Right forelimb (tissue), 1 donor: ENCODE measurements around the gene FSIP1.

ENCODE experiments used
- DNase-seq: peaks from one replicate; pipeline ENCODE4 v3.0.0-alpha.2; 2018

The FSIP1 gene

DNA sequence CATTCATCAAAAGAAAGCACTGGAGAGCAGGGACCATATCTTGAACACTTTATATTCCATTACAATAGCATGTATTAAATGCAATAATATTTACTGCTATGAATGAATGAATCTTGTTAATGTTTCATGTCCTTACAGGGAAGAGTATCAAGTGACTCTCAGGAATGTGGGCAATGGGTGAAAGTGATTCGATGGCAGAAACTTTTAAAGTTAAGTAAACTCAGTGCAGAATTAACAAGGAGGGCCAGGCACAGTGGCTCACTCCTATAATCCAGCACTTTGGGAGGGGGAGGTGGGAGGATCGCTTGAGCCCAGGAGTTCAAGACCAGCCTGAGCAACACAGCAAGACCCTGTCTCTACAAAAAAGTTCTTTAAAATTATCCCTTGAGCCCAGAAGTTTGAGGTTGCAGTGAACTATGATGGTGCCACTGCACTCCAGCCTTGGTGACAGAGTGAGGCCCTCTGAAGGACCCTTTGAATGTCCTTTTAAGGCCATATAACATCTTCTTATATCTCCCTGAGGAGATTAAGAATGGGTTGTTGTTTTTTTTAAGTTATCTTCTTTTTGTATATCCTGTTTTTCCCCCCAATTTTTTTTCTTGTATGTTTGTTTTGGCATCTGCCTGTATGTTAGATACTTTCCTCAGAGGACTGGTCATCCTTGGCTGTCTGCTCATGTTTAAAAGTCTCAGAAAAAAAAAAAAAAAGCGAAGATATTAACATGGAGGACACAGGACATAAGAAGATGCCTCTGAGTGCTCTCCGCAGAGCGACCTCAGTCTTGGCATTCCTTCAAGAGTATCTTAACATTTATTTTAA, 9.6 kb upstream of the FSIP1 start:
- DNase-seq: no peak

DNA sequence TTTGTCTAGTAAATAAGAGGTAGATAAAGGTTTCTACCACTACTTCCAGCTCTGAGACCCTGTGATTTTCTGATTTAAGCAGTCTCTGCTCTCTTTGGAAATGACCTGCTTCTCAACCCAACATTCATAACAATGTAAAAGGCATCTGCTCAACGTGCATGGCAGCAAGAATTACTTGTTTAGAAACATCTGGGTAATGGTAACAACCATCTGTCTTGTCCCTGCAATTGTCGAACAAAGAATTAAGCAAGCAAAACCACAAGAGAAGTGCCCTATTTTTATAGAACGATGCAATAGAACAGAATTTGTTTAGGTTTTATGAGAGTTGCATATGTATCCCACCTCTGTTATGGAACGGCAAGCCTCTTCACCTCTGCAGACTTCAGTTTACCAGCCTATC, 7.1 kb upstream of the FSIP1 start:
- DNase-seq: no peak

DNA sequence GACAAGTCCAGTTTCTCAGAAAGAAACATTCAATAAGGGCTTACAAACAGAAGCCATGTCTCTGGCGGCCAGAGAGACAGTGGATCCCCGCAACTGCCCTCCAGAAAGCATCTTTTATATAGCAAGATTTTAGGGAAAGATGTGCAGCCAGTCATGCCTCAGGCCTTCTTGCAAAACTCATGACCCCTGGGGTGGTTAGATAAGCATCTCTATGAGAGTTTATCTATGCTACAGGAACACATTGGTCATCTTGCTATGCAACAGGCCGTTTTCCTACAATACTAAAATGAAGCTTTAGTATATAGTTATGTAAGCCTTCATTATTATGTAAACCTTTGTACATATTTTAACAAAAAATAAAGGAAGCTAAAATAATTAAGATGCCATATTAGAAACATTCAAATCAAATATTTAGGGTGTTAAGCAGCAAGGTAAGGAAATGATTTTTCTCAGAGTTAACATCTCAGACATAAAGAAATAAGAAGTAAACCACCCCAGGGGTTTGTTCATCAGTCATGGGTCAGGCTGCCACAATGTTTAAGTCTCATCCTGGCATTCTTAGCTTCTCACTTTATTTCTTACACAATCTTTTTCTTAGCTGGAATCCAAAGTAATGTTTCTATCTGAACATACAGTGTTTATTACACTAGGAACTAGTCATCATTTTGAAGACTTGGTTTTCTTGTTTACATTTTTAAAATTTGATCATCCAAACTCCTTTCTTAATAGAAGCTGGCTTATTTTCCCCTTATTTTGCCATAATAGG, 6.3 kb upstream of the FSIP1 start:
- no peak for DNase-seq

DNA sequence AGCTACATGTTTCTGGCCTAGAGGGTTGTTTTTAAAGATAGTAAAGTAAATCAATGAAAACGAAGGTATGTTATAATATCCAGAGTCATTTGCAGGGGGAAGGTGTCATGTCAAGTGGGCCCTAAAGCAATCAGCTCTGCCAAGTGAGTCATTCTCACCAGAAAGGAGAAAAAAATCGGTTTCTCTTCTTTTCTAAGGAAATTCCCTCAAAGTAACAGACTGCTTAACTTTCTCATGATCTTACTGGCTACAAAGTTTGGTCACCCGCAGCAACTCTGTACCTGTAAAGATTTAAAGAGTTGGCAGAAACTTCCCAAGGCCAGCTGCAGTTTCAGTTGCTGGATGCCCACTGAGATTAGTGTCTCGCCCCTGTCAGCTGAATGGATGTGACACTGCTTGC, 5.5 kb upstream of the FSIP1 start:
- DNase-seq: no peak

DNA sequence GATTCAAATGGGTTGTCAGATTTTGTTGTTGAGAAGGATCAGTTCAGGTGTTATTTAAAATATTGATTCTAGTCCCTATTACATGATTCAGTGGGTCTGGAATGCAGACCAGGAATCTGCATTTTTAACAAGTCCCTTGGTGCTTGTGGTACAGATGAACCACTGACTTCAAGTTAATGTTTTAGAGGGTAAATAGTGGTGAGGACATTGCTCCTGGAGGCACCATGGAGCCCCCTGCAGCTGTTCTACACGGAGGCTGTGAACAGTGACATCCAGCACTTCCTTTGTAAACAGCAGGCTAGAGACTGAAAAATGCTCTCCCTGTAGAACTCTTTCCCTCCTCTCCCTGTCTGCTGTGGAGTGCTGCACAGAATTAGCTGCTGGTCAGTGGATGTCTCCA, 4.8 kb upstream of the FSIP1 start:
- no peak for DNase-seq

DNA sequence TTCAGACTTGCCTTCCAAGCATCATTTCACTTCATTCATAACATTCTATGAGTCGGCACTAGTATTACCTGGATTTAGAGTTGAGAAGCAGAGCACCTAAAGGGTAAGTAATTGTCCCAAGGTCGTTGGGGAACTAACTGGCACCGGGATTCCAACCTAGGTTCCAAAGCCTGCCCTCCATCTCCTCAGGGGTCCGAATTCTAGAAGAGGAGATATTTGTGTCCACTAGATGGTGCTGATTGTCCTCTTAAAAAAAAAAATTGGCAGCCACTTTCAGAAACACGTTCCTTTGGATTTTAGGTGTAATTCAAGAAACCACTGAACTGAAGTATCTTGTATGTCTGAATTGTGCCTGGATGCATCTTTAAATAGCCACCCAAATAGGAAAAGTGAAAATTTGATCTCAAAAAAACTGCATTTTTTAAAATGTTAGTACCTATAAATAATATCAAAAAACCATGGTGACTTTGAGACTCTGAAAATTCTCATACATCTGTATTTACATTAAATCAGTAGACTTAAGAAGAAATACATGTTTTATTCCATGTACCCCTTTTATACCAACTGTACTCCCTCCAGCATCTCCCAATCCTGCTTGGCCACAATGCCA, 3.9 kb upstream of the FSIP1 start:
- no peak for DNase-seq

DNA sequence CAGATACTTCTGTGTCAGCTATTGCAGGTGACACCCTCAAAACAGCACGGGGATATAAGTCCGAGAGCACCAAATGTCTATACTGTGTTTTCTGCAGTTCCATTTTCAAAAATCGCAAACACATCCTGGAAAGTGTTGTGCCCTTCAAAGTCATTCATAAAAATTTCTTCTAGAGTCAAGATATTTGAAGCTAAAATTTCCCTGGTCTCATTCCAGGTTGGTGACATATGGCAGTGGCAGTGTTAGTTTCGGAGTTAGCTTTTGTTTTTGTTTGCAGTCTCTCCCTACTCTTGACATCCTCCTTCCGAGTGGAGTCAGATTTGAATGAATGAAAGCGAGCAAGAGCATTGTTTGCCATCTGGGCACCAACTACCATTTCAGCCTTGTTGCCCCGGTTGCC, 3.2 kb upstream of the FSIP1 start:
- DNase-seq: no peak

DNA sequence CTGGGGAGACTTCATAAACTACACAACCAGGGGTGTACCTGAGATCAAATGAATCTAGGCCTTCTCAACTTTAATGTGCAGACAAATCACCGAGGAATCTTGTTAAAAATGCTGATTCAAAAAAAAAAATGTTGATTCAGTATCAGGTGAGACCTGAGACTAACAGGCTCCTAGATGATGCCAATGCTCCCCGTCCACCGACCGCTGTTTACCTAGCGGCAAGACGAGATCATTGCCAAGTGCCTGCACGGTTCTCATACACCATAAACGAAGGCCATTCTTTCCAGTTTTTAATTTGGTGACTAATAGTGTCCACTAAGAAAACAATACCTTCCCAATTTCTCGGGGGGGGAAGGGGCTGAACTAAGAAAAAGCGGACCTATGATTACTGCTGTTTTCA, 2.5 kb upstream of the FSIP1 start:
- no peak for DNase-seq

DNA sequence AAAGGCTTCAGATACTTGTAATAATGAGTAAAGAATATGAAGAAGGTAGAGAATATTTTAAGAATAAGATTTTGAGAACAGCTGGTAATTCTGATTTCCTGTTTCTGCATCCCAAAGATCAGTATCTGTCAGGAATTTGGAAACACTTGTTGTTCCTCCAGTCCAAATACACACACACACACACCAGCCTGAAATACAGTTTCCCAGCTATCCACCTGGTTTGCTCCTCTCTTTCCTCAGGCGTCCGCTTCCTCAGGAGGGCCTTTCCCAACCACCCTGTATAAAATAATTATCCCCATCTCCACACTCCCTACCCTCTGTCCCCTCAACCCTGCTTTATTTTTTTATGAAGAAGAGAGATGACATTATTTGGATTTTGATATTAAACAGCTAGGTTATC, 2.0 kb upstream of the FSIP1 start:
- DNase-seq: no peak

DNA sequence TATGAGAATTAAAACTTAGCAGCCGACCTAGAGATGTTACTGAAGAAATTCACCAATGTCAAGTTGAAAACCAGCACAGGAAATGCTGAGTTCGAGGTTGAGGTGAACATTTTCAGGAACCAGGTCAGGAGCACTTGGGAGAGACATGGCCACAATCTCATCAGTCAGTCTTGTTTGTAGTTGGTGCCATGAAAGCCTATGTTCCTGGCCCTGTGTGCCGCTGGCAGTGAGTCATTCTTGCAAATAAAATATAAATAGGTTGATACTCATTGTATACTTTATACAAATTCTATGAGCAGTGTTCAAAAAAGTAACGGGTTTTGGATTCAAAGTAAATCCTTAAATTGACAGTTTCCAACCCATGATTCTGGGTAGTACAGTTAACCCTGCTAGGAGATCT, 1.5 kb upstream of the FSIP1 start:
- no peak for DNase-seq

DNA sequence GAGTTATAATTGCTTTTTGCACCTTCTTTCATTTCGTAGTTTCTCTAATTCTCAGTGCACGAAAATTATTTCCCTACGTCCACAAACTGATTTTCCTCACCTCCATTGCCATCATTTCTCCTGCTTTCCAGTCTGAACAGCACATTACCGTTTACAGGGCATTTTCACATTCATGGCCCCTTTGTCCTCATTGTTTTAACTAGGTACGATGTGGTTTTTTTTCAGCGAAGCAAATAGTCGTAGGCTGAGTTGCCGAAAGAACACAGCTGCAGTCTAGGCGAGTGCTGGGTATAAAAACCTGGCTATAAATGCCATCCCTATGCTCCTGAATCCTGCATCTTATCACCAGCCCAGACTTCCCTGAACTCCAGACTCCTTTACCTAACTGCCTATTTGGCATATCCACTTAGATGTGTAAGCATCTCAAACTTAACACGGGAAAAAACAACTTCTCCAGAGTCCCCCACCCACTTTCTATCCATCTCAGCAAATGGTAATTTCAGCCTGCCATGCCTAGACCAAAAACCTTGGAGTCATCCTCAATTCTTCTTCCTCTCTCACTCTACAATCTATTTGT, 691 bp upstream of the FSIP1 start:
- DNase-seq: no peak

DNA sequence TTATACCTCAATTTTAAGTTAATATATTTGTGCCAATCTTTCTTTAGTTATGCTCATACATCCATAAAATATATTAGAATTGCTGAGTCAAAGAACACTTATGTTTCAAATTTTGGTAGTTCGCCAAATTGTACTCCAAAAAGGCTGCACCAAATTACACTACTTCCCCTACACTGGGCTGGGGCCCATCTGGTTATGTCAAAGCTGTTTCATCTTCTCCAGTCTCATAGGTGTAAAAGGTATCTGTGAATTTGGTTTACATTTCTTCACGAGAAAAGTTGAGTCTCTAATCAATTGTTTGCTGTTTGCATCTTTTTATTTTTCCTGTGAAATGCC, 706 bp downstream of the FSIP1 start:
- DNase-seq: no peak

DNA sequence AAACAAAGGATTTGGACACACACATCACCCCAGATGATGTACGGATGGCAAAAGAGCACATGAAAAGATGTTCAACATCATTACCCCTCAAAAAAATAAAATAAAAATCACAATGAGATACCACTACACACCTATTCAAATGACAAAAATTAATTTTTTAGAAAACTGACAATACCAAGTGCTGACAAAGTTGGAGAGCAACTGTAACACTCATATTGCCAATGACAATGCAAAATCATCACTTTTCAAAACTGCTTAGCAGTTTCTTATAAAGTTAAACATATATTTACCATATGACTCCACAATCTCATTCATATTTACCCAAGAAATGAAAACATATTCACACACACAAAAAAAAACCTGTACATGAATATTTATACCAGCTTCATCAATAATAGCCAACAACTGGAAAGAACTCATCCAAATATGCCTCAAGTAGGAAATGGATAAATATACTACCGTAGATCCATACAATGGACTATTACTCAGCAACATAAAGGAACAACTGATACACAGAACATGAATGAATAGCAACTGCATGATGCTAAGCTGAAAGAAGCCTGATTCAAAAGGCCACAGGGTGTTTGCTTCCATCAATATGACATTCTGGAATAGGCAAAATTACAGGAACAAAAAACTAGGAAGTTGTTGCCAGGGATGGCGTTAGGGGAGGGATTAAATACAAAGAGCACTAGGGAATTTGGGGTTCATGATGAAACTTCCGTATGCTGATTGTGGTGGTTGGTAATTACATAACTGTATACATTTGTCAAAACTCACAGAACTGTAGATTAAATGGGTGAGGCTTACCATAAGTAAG, 1.3 kb downstream of the FSIP1 start:
- no peak for DNase-seq

DNA sequence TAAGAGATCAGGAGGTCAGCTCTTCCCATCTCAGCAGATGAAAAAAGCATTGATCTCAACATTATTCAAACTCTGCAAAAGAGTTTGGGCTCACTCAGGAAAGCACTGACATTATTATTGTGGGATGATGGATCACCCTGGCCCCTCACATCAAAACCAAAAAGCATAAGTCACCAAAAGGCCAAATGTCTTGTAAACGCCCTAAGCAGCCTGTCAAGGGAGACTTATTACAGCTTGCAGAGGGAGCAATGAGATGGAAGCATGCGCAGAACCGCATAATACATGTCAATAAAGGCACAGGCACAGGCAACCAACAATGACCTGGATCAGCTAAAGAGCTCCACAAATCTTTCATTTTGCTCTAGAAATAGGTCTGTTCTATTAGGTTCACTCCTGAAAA, 4.6 kb downstream of the FSIP1 start:
- no peak for DNase-seq

DNA sequence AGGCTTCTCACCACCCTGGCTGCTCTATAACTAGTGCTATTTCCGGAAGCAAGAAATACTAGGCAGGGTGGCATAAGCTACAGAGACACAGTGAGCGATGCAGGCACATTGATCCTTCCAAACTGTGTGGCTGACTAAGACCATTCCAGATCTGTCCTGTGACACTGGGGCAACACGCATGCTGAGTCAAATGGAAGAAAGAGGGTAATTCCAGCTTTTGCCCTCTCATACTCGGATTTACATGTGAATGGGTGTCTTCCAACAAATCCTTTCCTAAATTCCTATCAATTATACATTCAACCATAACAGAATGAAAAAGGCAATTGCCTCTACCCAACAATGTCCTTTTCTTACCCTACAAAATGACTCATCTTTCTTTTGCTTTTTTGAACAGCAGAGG, 5.1 kb downstream of the FSIP1 start:
- DNase-seq: no peak

DNA sequence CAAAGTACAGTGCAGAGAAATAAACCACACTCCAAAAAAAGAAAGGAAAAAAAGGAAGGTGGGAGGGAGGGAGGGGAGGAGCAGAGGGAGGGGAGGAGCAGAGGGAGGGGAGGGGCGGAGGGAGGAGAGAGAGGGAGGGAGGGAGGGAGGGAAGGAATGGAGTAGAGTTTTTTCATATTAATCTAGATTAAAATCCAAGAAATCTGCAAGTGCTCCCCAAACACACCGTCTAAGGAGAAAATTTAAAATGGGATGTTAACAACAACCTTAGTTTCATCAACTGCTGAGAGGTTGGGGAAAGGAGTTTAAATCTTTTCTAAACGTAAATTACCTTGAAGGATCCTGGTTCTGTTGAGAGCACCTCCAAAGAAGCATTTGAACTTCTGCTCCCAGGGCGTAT, 6.6 kb downstream of the FSIP1 start:
- no peak for DNase-seq

DNA sequence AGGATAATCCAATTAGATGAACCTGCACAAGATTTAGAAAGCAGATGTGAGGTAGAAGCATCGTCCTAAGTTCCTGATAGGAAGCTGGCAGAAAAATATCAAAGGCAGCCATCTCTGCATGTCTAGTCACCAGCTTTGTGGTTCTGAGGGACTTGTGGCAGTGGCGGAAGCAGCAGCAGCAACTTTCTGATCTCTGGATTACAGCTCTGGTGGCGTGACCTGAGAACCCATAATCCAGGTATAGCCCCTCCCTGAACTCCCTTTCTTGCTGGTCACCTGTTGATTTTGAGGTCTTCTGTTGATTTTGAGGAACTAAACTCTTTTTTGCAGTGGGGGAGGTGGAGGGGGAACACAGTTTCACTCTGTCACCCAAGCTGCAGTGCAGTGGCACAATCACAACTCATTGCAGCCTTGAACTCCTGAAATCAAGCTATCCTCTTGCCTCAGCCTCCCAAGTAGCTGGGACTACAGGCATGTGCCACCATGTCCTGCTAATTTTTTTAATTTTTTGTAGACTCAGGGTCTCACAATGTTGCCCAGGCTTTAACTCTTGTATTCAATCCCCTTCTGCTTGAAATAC, 7.9 kb downstream of the FSIP1 start:
- DNase-seq: no peak

DNA sequence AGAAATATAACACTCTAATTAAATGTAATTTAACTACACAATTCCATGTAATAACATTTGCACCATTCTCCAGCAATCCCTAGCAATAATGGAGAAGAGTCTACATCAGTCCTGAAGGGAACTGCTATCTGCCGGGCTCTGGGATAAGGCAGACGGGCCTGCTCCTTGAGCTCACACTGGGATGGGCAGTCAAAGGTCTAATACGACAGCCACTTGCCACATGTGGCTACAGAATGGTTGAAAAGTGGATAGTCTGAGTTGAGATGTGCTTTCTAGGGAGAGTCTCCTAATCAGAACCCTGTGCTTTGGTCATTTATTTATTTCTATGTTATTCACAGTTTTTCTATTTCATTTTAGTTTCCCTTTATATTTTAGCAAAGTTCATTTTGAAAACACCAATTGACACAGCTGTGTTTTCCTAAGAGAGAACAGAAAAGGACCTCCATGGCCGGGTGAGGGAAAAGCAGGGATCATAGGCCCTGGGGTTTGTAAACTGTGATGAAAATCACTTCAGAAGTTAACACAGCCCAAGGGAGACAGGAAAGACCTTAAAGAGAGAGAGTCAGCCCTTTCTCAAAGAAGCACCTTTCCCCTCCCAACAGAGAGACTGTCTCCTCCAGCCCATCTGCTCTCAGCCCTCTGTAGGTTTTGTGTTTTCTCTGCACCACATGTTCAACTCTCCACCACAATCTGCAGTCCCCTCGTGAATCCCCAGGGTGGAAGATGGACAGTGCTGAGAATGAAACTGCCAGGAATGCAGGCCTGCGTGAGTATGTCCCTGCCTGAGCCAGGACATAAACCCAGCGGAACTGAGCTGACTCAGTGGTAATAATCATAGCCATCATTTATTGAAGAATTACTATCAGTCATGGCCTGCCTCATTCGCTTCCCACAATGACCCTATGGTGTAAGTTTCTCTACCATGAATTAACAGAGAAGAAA, 11.6 kb downstream of the FSIP1 start:
- DNase-seq: peak; percentile 61

DNA sequence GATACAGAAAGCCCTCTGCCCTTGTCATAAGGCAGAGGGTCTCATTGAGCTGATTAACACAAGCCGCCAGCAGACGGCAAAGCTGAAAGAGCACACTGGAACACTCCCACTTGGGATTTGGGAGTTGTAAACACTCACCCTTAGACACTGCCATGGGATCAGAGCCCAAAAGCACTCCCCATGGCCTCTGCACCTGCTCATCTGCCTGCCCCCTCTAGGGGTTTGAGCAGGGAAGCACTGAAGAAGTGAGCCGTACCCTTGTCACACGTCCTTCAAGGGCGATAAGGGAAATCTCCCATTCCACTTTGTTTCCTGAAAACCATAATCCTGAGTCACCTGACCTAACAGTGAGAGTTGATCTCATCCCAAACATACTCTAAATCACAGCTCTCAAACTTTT, 14.7 kb downstream of the FSIP1 start:
- DNase-seq: no peak

DNA sequence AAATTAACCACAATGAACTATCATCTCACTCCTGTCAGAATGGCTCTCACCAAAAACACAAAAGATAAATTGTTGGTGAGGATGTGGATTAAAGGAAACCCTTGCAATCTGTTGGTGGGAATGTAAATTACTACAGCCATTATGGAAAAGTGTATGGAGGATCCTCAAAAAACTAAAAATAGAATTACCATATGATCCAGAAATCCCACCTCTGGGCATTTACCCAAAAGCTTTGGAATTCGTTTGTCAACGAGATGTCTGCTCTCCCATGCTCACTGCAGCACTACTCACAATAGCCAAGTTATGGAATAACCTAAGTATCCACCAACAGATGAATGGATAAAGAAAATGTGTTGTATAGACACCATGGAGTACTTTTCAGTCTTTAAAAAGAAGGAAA, 21.6 kb downstream of the FSIP1 start:
- DNase-seq: no peak

DNA sequence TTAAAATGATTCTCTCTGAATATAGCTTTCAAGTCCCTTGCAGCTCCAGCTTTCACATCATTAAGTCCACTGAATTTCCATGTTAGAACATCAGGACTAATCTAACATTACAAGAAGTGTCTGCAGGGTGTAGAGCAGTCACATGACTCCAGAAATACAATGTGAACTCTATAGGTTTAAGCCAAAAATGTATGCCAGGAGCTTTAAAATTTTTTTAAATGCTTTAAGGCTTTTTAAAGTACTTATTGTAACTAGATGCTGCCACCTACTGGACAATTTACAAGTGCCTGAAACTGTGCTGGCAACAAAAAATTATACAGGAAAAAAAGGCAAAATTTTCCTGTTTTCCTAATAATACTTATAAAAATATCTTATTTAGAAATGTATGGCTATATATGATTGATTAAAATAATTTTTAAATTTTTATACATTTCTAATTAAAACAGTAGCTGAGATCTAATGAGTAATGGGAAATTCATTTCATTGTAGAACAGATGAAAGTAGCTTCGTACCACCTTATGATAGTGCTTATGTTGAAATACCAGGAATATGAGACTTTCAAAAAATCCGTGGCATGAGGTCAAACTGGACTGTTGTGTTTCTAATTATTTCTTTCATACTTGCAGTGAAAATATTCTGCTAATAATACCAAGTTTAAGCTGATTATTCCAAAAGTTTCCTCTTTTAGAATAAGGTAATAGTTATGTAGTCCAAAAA, 25.7 kb downstream of the FSIP1 start:
- no peak for DNase-seq
